Lung (tissue), 12 donors: Measurements from ENCODE around the gene TMCC2. TPM values are rescaled to one million over a fixed set of nuclear protein-coding genes. Genes with fewer than 3 reads are reported as not detected.

ENCODE experiments used
- ATAC-seq: fragments of 200-7000 bp; cut with Tn5 transposase; one replicate; pipeline ENCODE4 v1.9.1; 2020; ENCODE audit warnings: moderate number of reproducible peaks; ENCODE audit not compliant: insufficient read depth, low FRiP score
- DNase-seq, 3 donors: peaks; one replicate each; pipeline ENCODE4 v3.0.0-alpha.2; 2013 to 2017
- H3K27ac ChIP-seq, 2 donors: one replicate each; pipeline ENCODE4 v1.5.1; 2013; ENCODE audit warnings: mild to moderate bottlenecking in 2 of 2, moderate library complexity in 2 of 2, control low read depth in 1 of 2, inconsistent platforms in 1 of 2, low read depth in 1 of 2, low read length in 1 of 2
- H3K27me3 ChIP-seq, 3 donors: one replicate each; pipeline ENCODE4 v1.5.1; 2013; ENCODE audit warnings: low read length in 2 of 3; ENCODE audit not compliant: control insufficient read depth in 3 of 3, insufficient read depth in 3 of 3
- H3K36me3 ChIP-seq, 4 donors: one replicate each; pipeline ENCODE4 v1.5.1; 2013; ENCODE audit warnings: low read length in 4 of 4, mild to moderate bottlenecking in 1 of 4, moderate library complexity in 1 of 4; ENCODE audit not compliant: control insufficient read depth in 4 of 4, insufficient read depth in 4 of 4
- H3K4me1 ChIP-seq, 5 donors: one replicate each; pipeline ENCODE4 v1.5.1; 2013; ENCODE audit warnings: low read length in 5 of 5, mild to moderate bottlenecking in 2 of 5, moderate library complexity in 1 of 5; ENCODE audit not compliant: control insufficient read depth in 5 of 5, insufficient read depth in 5 of 5
- H3K4me3 ChIP-seq: one replicate; pipeline ENCODE4 v1.5.1; 2013; ENCODE audit warnings: mild to moderate bottlenecking, control low read depth, moderate library complexity
- H3K9ac ChIP-seq, 2 donors: one replicate each; pipeline ENCODE4 v1.5.1; 2013; ENCODE audit warnings: low read length in 2 of 2, control low read depth in 1 of 2; ENCODE audit not compliant: insufficient read depth in 1 of 2
- H3K9me3 ChIP-seq, 4 donors: one replicate each; pipeline ENCODE4 v1.5.1; 2013; ENCODE audit warnings: low read length in 3 of 4, mild to moderate bottlenecking in 1 of 4, moderate library complexity in 1 of 4; ENCODE audit not compliant: control insufficient read depth in 4 of 4, insufficient read depth in 3 of 4
- WGBS, 2 donors: extraction: QIAGEN DNeasy Blood & Tissue Kit; methylation state at CpG; one replicate each; pipeline ENCODE4 v1.1.7; 2013; 5-methylcytosine and 5-hydroxymethylcytosine counted together
- polyA plus RNA-seq, 2 donors: library from polyadenylated mRNA; stranded (reverse); fragments of 200-250 nt; gene quantifications; one replicate each; pipeline ENCODE4 v1.2.1, GENCODE V29; 2013
- total RNA-seq, 2 donors: library from RNA; depleted of rRNA in 1 of 2; stranded (reverse); fragments of >200 nt in 1 of 2; gene quantifications; one replicate each; pipeline ENCODE4 v1.2.1, GENCODE V29; 2014 to 2021
- TF ChIP-seq, protein P1 (sequence below): IDR thresholded peaks from 2 replicates; pipeline ENCODE4 v1.5.1; 2012; ENCODE audit warnings: mild to moderate bottlenecking; ENCODE audit errors: control extremely low read depth, extremely low read depth
- donor health status: control.
- donor health status: control.
- donor health status: Bipolar disorder and iron deficiency.
- donor health status: healthy.
- donor health status: DM: yes; HTN: yes; CAD: no.

TMCC2 gene
- total and polyA plus RNA-seq, 4 donors, result 1.9 to 27.0 (median 2.4) TPM

- H3K36me3 ChIP-seq, result no peaks in the 10 kb centered on the region
- H3K4me3 ChIP-seq, result no peak overlapping the region
- H3K9me3 ChIP-seq, result no peaks in the 10 kb centered on the region
- no peak for DNase-seq
- H3K4me1 ChIP-seq, result no peaks in the 10 kb centered on the region
- H3K9ac ChIP-seq, result no peak overlapping the region
- TF ChIP-seq, protein P1, sequence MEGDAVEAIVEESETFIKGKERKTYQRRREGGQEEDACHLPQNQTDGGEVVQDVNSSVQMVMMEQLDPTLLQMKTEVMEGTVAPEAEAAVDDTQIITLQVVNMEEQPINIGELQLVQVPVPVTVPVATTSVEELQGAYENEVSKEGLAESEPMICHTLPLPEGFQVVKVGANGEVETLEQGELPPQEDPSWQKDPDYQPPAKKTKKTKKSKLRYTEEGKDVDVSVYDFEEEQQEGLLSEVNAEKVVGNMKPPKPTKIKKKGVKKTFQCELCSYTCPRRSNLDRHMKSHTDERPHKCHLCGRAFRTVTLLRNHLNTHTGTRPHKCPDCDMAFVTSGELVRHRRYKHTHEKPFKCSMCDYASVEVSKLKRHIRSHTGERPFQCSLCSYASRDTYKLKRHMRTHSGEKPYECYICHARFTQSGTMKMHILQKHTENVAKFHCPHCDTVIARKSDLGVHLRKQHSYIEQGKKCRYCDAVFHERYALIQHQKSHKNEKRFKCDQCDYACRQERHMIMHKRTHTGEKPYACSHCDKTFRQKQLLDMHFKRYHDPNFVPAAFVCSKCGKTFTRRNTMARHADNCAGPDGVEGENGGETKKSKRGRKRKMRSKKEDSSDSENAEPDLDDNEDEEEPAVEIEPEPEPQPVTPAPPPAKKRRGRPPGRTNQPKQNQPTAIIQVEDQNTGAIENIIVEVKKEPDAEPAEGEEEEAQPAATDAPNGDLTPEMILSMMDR, result no peak
- no peak overlapping the region for H3K27ac ChIP-seq
- WGBS, 2 donors, result 62 to 69% methylated on average over 2 of the region's 2 CpGs
- no peak for ATAC-seq
- no peaks in the 10 kb centered on the region for H3K27me3 ChIP-seq
Measured at GRCh38 chr1:205220421-205220820, 7.3 kb upstream of the TMCC2 start.

GRCh38 chr1:205224736-205225135 lies 3.0 kb upstream of the TMCC2 start:
- Histone ChIP-seq H3K4me1 (peaks cover 0 to 20% (median 5%) of the 10 kb centered on the region in 5 donors), H3K36me3 (no peaks in the 10 kb centered on the region), H3K27me3 (no peaks in the 10 kb centered on the region), H3K9me3 (no peaks in the 10 kb centered on the region), H3K27ac (no peak overlapping the region), H3K9ac (no peak overlapping the region), H3K4me3 (no peak overlapping the region)
- DNase-seq (no peak), ATAC-seq (no peak)
- TF ChIP-seq, protein P1, result no peak

DNA sequence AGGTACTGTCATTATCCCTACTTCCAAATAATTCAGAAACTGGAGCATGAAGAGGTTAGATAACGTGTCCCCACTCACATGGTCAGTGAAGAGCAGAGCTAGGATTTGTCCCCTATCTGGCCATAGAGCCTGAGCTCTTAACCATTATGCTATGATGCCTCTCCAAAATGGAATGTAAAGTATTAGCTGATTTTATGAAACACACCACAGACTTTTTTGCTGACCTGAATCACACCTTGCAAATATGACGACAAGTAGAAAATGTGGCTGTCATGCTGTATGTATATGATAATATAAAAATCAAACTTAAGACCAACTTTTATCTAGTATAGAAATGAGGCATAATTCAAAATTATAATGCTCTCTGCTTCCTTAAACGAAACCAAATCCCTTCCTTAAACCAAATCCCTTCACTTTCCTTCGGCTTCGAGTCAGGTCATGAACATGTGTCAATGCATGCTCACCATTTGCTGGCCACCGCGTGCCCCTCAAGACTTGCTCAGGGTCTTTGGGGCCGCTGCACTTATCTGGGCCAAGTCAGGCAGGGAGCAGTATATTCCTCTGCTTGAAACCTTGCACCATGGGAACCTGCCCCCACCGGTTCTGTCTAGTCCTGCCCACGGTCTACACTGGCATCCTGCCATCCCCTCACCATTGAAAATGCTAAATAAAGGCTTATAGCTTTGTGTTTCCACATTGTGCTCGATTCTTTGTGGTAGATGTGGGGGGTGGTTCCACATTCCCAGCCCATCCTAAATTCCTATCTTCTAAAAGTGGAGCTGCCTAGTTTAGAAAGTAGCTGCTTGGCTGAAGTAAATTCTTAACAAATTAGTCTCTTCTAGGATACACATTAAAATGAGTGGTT lies 1.6 kb upstream of the TMCC2 start:
- TF ChIP-seq, protein P1, result no peak
- no peak overlapping the region for H3K9ac ChIP-seq
- H3K9me3 ChIP-seq, result no peaks in the 10 kb centered on the region
- no peak overlapping the region for H3K27ac ChIP-seq
- 59 to 68% methylated on average over 11 of the region's 11 CpGs for WGBS, 2 donors
- peaks cover 0 to 30% (median 7%) of the 10 kb centered on the region in 5 donors for H3K4me1 ChIP-seq
- no peaks in the 10 kb centered on the region for H3K27me3 ChIP-seq
- ATAC-seq (no peak), DNase-seq (peak in 2 of 3 donors; percentile 28 to 52)
- H3K4me3 ChIP-seq, result no peak overlapping the region
- H3K36me3 ChIP-seq, result no peaks in the 10 kb centered on the region
